ENCODE data around the gene NPB.

NPB gene

DNA sequence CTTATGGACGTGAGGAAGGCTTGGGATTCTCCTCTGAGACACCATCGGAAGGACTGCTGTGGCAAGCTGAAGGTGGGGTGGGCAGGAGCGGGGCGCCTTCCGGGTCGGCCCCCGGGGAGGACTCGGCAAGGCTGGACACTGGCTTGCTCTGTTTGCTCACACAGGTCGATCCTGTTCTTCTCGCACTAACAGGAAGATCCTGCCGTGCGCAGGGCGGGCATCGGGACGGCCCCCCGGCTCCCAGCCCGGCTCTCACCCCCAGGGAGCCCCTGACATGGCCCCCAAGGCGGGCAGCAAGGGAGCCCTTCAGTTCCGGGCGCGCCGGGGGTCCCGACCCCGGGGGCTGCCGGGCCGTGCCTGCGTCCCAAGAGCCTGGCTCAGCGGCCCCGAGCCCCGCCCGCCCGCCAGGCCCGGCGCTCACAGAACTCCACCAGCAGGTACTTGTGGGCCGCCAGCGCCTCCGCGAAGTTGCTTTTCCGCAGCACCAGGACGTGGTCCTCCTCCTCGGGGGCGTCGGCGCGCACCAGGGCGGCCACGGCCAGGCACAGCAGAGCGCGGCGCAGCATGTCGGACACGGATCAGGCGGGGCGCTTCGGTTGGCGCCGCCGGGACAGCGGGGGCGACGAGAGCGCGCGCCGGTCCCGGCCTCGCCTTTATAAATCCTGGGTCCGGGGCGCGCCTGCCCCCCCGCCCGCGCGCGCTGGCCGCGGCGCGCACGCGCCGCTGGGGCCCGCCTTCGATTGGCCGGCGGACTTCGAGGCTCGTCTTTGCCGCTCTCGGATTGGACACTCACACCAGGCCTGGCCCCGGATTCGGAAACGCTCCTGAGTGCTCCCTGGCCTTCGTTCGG, 41.9 kb upstream of the NPB start, which contains the start of gene P4HB:
TSS of gene P4HB (minus strand) at position 630 of the 850 bp plus-strand sequence. CDS start at position 566, 64 bp downstream.
- TF ChIP-seq, protein P1, sequence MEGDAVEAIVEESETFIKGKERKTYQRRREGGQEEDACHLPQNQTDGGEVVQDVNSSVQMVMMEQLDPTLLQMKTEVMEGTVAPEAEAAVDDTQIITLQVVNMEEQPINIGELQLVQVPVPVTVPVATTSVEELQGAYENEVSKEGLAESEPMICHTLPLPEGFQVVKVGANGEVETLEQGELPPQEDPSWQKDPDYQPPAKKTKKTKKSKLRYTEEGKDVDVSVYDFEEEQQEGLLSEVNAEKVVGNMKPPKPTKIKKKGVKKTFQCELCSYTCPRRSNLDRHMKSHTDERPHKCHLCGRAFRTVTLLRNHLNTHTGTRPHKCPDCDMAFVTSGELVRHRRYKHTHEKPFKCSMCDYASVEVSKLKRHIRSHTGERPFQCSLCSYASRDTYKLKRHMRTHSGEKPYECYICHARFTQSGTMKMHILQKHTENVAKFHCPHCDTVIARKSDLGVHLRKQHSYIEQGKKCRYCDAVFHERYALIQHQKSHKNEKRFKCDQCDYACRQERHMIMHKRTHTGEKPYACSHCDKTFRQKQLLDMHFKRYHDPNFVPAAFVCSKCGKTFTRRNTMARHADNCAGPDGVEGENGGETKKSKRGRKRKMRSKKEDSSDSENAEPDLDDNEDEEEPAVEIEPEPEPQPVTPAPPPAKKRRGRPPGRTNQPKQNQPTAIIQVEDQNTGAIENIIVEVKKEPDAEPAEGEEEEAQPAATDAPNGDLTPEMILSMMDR (IDR thresholded peaks at IDR 0.05; ENCODE audit: poor library complexity, severe bottlenecking): no peak
- Histone ChIP-seq H3K36me3 (ENCODE audit: low read depth) (peaks cover 77% of the 10 kb centered on the region), H3K27ac (ENCODE audit: poor library complexity, severe bottlenecking) (peak within 1 kb of the TSS; percentile 80), H3K9me3 (ENCODE audit: severe bottlenecking) (no peaks in the 10 kb centered on the region), H3K27me3 (ENCODE audit: insufficient read depth, poor library complexity, severe bottlenecking) (no peaks in the 10 kb centered on the region), H3K4me3 (ENCODE audit: severe bottlenecking) (peak within 1 kb of the TSS; percentile 80), H3K4me1 (ENCODE audit: insufficient read depth, poor library complexity, severe bottlenecking) (peaks cover 8% of the 10 kb centered on the region)
- no peak for DNase-seq (ENCODE audit: low spot score)
- no peak; the same call in 2 of the 3 replicates for ATAC-seq (ENCODE audit: low read depth)

DNA sequence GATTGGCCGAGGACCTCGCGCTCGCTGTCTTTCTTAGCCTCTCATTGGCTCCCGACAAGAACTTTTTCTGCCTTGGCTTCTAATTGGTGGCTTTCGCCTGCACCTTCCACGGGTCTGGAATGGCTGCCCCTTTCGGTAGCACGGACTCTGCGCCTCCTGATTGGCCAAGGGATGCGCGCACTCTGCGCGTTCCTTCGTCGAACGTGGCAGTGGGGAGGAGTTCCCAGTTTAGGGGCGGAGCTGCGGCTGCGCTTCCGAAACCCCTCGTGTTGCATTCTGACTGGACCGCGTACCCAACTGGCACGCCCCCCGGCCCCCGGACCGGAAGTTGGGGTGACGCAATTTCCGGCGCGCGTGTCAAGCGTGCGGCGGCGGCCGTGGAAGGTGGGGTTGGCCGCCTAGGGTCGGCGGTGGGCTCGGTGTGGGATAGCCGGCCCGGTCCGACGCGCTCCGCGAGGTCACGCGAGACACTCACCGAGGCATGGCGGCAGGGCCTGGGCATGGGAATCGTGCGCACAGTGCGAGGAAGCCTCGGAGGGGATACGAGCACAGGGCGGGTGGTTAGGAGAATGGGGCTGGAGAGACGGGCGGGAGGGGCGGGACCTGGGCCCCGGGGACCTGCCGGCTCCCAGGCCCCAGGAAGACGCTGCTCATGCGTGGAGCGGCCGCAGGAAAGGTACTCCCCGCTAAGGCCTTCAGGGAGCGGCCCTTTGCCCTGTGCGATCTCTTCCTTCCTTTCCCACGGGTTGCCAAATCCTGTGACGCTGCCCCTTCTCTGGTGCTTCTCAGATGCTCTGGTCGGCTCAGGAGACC, 41.1 kb upstream of the NPB start:
- ATAC-seq (ENCODE audit: low read depth) (peak; percentile 88), DNase-seq (ENCODE audit: low spot score) (peak; percentile 100)
- Histone ChIP-seq H3K36me3 (ENCODE audit: low read depth) (peaks cover 77% of the 10 kb centered on the region), H3K27ac (ENCODE audit: poor library complexity, severe bottlenecking) (peak overlapping the region; percentile 80), H3K4me3 (ENCODE audit: severe bottlenecking) (peak overlapping the region; percentile 58), H3K27me3 (ENCODE audit: insufficient read depth, poor library complexity, severe bottlenecking) (no peaks in the 10 kb centered on the region), H3K4me1 (ENCODE audit: insufficient read depth, poor library complexity, severe bottlenecking) (peaks cover 8% of the 10 kb centered on the region), H3K9me3 (ENCODE audit: severe bottlenecking) (no peaks in the 10 kb centered on the region)
- TF ChIP-seq, protein P1 (IDR thresholded peaks at IDR 0.05; ENCODE audit: poor library complexity, severe bottlenecking): no peak

DNA sequence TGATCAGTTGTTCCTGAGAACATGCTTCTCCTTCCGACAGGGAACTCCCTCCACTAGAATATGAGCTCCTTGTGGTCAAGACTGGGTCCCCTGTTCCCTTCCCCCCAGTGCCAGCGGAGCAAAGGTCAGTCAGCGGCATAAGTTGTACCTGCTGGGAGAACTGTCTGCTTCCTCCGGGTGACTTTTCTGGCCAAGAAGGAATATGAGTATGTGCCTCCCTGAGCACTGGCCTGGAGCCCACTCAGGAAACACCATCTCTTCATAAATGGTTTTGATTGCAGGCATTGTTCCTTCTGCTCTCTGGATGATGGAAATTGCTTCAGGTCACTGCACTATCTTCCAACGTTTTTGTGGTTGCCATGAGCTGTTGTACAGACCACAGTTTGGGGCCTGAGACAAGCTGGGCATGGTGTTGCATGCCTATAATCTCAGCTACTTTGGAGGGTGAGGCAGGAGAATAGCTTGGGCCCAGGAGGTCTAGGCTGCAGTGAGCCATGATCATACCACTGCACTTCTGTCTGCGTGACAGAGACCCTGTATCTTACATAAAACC, 38.8 kb upstream of the NPB start:
- TF ChIP-seq, protein P1 (IDR thresholded peaks at IDR 0.05; ENCODE audit: poor library complexity, severe bottlenecking): no peak
- peak overlapping the region; percentile 80 for H3K27ac ChIP-seq (ENCODE audit: poor library complexity, severe bottlenecking)
- H3K27me3 ChIP-seq (ENCODE audit: insufficient read depth, poor library complexity, severe bottlenecking): no peaks in the 10 kb centered on the region
- no peak for ATAC-seq (ENCODE audit: low read depth)
- H3K4me1 ChIP-seq (ENCODE audit: insufficient read depth, poor library complexity, severe bottlenecking): peaks cover 21% of the 10 kb centered on the region
- H3K4me3 ChIP-seq (ENCODE audit: severe bottlenecking): no peak overlapping the region
- no peak for DNase-seq (ENCODE audit: low spot score)
- no peaks in the 10 kb centered on the region for H3K9me3 ChIP-seq (ENCODE audit: severe bottlenecking)
- H3K36me3 ChIP-seq (ENCODE audit: low read depth): peaks cover 68% of the 10 kb centered on the region

DNA sequence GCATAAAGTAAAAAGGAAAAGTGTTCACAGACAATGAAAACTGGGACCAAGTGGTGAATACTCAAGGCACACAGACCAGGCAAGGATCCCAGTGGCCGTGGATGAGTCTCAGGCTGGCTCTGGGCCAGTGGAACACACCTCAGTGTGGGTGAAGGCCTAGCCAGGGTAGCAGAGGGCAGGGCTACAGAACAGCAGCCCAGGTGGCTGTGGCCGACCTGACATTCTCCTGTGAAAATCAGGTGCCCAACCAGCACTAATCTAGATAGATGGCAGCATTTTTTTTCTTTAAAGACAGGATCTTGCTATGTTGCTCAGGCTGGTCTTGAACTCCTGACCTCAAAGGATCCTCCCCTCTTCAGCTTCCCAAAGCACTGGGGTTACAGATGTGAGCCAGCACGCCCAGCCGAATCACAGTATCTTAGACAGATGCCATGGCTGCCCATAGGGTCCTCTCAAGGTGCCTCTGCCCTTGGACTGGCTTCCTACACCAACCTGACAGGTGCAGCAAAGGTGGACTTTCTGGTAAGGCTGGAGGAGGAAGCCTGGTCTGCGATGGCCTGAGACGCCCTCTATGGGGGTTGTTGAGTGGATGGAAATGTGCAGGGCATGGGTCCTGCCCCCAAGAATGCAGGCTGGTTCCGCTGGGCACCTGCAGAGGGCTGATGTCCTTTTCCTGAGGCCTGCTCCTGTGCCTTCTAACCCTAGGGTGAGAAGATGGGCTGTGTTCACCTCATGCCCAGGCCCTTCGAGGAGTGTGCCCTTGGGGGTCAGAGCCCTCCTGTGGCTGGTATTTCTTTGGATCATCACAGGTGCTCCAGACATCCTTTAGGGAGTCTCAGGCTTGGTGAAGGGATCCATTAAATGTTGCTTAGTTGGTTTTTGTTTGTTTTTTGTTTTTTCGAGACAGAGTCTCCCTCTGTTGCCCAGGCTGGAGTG, 37.9 kb upstream of the NPB start:
- Histone ChIP-seq H3K9me3 (ENCODE audit: severe bottlenecking) (no peaks in the 10 kb centered on the region), H3K4me3 (ENCODE audit: severe bottlenecking) (no peak overlapping the region), H3K27ac (ENCODE audit: poor library complexity, severe bottlenecking) (peak overlapping the region; percentile 80), H3K36me3 (ENCODE audit: low read depth) (peaks cover 66% of the 10 kb centered on the region), H3K4me1 (ENCODE audit: insufficient read depth, poor library complexity, severe bottlenecking) (peaks cover 19% of the 10 kb centered on the region), H3K27me3 (ENCODE audit: insufficient read depth, poor library complexity, severe bottlenecking) (no peaks in the 10 kb centered on the region)
- TF ChIP-seq, protein P1 (IDR thresholded peaks at IDR 0.05; ENCODE audit: poor library complexity, severe bottlenecking): no peak
- ATAC-seq (ENCODE audit: low read depth) (no peak), DNase-seq (ENCODE audit: low spot score) (no peak)

Measured in RWPE2 (cell line).